H1 (cell line): Measurements from ENCODE around the gene IVNS1ABP. TPM values are rescaled to one million over a fixed set of nuclear protein-coding genes. Genes with fewer than 3 reads are reported as not detected.

Source experiments
- BRCA1 ChIP-seq: IDR thresholded peaks from 2 replicates; pipeline ENCODE4 v1.6.1; 2012; ENCODE audit warnings: low read depth, low read length, improper control_type of control experiment
- CBX5 ChIP-seq: fragments of 300-800, 300-1000 bp; sonication (generic); IDR thresholded peaks from 2 replicates; pipeline ENCODE4 v1.7.1; 2016; ENCODE audit warnings: antibody characterized with exemption, low read length, low read depth
- CTCF ChIP-seq, 3 experiments: IDR thresholded peaks; 1 replicate in 2 of 3; 2 replicates in 1 of 3; pipeline versions ENCODE4 v1.5.1 to v1.6.1; 2011; ENCODE audit warnings: low read length in 3 of 3, mild to moderate bottlenecking in 3 of 3, inconsistent platforms in 2 of 3, low read depth in 1 of 3, moderate library complexity in 1 of 3; ENCODE audit not compliant: insufficient read depth in 1 of 3; ENCODE audit errors: control extremely low read depth in 1 of 3
- JUND ChIP-seq: IDR thresholded peaks from 2 replicates; pipeline ENCODE4 v1.6.1; 2011; ENCODE audit warnings: mild to moderate bottlenecking, improper control_type of control experiment, low read length
- TCF12 ChIP-seq: IDR thresholded peaks from 2 replicates; pipeline ENCODE4 v1.6.1; 2011; ENCODE audit warnings: low read depth, mild to moderate bottlenecking, low read length
- USF2 ChIP-seq: IDR thresholded peaks from 2 replicates; pipeline ENCODE4 v1.6.1; 2011; ENCODE audit warnings: low read length, improper control_type of control experiment
- polyA plus RNA-seq, 7 experiments: library from polyadenylated mRNA; depleted of rRNA in 3 of 7; stranded (reverse) in 5 of 7; unstranded in 2 of 7; fragments of >200 nt in 5 of 7; fragments of 200-250 nt in 2 of 7; gene quantifications; 1 replicate in 5 of 7; 2 replicates in 1 of 7; 4 replicates in 1 of 7; pipeline versions ENCODE4 v1.2.1 to v1.2.3, GENCODE V29; 2011 to 2013; ENCODE audit warnings: missing spikeins in 2 of 7, mixed read lengths in 2 of 7
- total RNA-seq: library from RNA; stranded (reverse); fragmentation: NEBNext Ultra II Directional; extraction: Animal tissue kit (Norgen Biotek cat#: 25700); gene quantifications from 2 replicates; pipeline ENCODE4 v1.2.1, GENCODE V29; 2021

The IVNS1ABP gene
- total and polyA plus RNA-seq, 2 of the 8 experiments (the other 6 are each of a cell fraction or from before 2014, with no cell fraction given), result 65.9 to 189 TPM

- TF ChIP-seq TCF12, result no peak
- no peak for TF ChIP-seq CTCF (IDR thresholded peaks at IDR 0.05; ENCODE audit: control extremely low read depth in 1 of 3, insufficient read depth in 1 of 3, low read depth in 1 of 3, low read length in 3 of 3)
- TF ChIP-seq USF2, result no peak
- no peak for TF ChIP-seq JUND
- TF ChIP-seq BRCA1, result no peak
- TF ChIP-seq CBX5, result no peak
- TF ChIP-seq, all 59 proteins: peak for 0
Measured at GRCh38 chr1:185328255-185328654, 11.2 kb upstream of the IVNS1ABP start (continued).
